HG03354 (cell line): ENCODE data around the gene TRAPPC11.
"Not testable (repeated sequence)": the region's sequence is repeated elsewhere in the genome, so short reads cannot be mapped to it uniquely, and the experiment has no call there.

ENCODE experiments used
- ATAC-seq: cut with Tn5 transposase; IDR thresholded peaks from one replicate; pipeline ENCODE4 v1.9.1; 2021; ENCODE audit warnings: mild to moderate bottlenecking; ENCODE audit not compliant: unreplicated experiment, poor library complexity, severe bottlenecking

The TRAPPC11 gene

GRCh38 chr4:183714626-183715025 lies 55.5 kb downstream of the TRAPPC11 start:
- no peak for ATAC-seq

GRCh38 chr4:183716302-183716701 lies 57.2 kb downstream of the TRAPPC11 start:
- ATAC-seq = no peak

GRCh38 chr4:183718876-183719275 lies 59.8 kb downstream of the TRAPPC11 start:
- no peak for ATAC-seq

GRCh38 chr4:183721207-183722081 lies 62.4 kb downstream of the TRAPPC11 start:
- ATAC-seq = peak; percentile 29

- ATAC-seq = peak; percentile 86
These were observed 63.9 kb downstream of the TRAPPC11 start for GRCh38 chr4:183722731-183723560.

GRCh38 chr4:183723561-183724228 lies 64.6 kb downstream of the TRAPPC11 start:
- no peak for ATAC-seq

GRCh38 chr4:183725585-183725984 lies 66.5 kb downstream of the TRAPPC11 start:
- not testable (repeated sequence) for ATAC-seq

GRCh38 chr4:183727482-183727881 lies 68.4 kb downstream of the TRAPPC11 start:
- no peak for ATAC-seq

- no peak for ATAC-seq
These were observed 69.4 kb downstream of the TRAPPC11 start for GRCh38 chr4:183728223-183729068.

- no peak for ATAC-seq
These were observed 69.9 kb downstream of the TRAPPC11 start for GRCh38 chr4:183729069-183729406.

- ATAC-seq = no peak
These were observed 70.6 kb downstream of the TRAPPC11 start for GRCh38 chr4:183729430-183730328.

- no peak for ATAC-seq
These were observed 73.2 kb downstream of the TRAPPC11 start for GRCh38 chr4:183732296-183732695.

GRCh38 chr4:183733181-183733580 lies 74.1 kb downstream of the TRAPPC11 start:
- no peak for ATAC-seq

GRCh38 chr4:183738081-183738673 lies 79.1 kb downstream of the TRAPPC11 start:
- ATAC-seq = no peak

- no peak for ATAC-seq
These were observed 79.9 kb downstream of the TRAPPC11 start for GRCh38 chr4:183738961-183739360.

- no peak for ATAC-seq
These were observed 87.5 kb downstream of the TRAPPC11 start for GRCh38 chr4:183746305-183747229.

- ATAC-seq = no peak
These were observed 88.3 kb downstream of the TRAPPC11 start for GRCh38 chr4:183747380-183747779.
